GM23338 (cell line): Measurements from ENCODE around the gene CFAP100. TPM values are rescaled to one million over a fixed set of nuclear protein-coding genes. Genes with fewer than 3 reads are reported as not detected.
A peak's percentile ranks its signal among the peaks of the same experiment; 100 is the strongest.

Experiments
- ATAC-seq: fragments of 200-7000 bp; cut with Tn5 transposase; 3 replicates; pipeline ENCODE4 v1.9.1; 2020
- DNase-seq: peaks from one replicate; pipeline ENCODE4 v3.0.0-alpha.2; 2015; ENCODE audit warnings: low spot score
- H2AFZ ChIP-seq: fragments of 200-600 bp; sonication (generic); 2 replicates; pipeline ENCODE4 v1.8.0; 2016; ENCODE audit warnings: antibody characterized with exemption, mild to moderate bottlenecking, moderate library complexity
- H3F3A ChIP-seq: fragments of 200-600 bp; sonication (generic); replicated peaks from 2 replicates; pipeline ENCODE4 v1.8.0; 2017; ENCODE audit warnings: antibody characterized with exemption, mixed run types, low read depth
- H3K27ac ChIP-seq: fragments of 200-600 bp; sonication (generic); 2 replicates; pipeline ENCODE4 v1.6.1; 2016; ENCODE audit warnings: low read depth
- H3K27me3 ChIP-seq: fragments of 200-600 bp; sonication (generic); 2 replicates; pipeline ENCODE4 v1.8.0; 2016; ENCODE audit warnings: mild to moderate bottlenecking, mixed run types, moderate library complexity; ENCODE audit not compliant: insufficient read depth
- H3K36me3 ChIP-seq: fragments of 200-600 bp; sonication (generic); 2 replicates; pipeline ENCODE4 v1.8.0; 2016; ENCODE audit warnings: mild to moderate bottlenecking; ENCODE audit not compliant: insufficient read depth
- H3K4me1 ChIP-seq: fragments of 200-600 bp; sonication (generic); 2 replicates; pipeline ENCODE4 v1.8.0; 2016; ENCODE audit warnings: mild to moderate bottlenecking, moderate library complexity; ENCODE audit not compliant: insufficient read depth
- H3K4me2 ChIP-seq: fragments of 200-600 bp; sonication (generic); 2 replicates; pipeline ENCODE4 v1.7.1; 2017; ENCODE audit warnings: mixed run types
- H3K4me3 ChIP-seq: fragments of 200-600 bp; sonication (generic); 2 replicates; pipeline ENCODE4 v1.6.1; 2016; ENCODE audit warnings: mixed run types
- H3K79me2 ChIP-seq: fragments of 200-600 bp; sonication (generic); replicated peaks from 2 replicates; pipeline ENCODE4 v1.8.0; 2017; ENCODE audit warnings: mild to moderate bottlenecking; ENCODE audit not compliant: insufficient read depth
- H3K9me2 ChIP-seq: fragments of 200-600 bp; sonication (generic); 2 replicates; pipeline ENCODE4 v1.8.0; 2017; ENCODE audit not compliant: insufficient read depth
- H4K20me1 ChIP-seq: fragments of 200-600 bp; sonication (generic); replicated peaks from 2 replicates; pipeline ENCODE4 v1.8.0; 2017; ENCODE audit warnings: mild to moderate bottlenecking; ENCODE audit not compliant: insufficient read depth
- H3K27ac Mint-ChIP-seq: 2 replicates; pipeline ENCODE4 v1.8.0; 2020; ENCODE audit warnings: inconsistent platforms, mild to moderate bottlenecking, moderate library complexity, mixed read lengths
- H3K27me3 Mint-ChIP-seq: 3 replicates; pipeline ENCODE4 v1.8.0; 2022; ENCODE audit warnings: low read depth, mild to moderate bottlenecking, moderate library complexity, mixed read lengths, inconsistent platforms; ENCODE audit not compliant: insufficient read depth, poor library complexity
- H3K36me3 Mint-ChIP-seq: 3 replicates; pipeline ENCODE4 v1.8.0; 2021; ENCODE audit warnings: low read depth, mild to moderate bottlenecking, inconsistent platforms, moderate library complexity, mixed read lengths
- H3K4me1 Mint-ChIP-seq: 3 replicates; pipeline ENCODE4 v1.8.0; 2020; ENCODE audit warnings: mild to moderate bottlenecking, inconsistent platforms, mixed read lengths
- H3K4me3 Mint-ChIP-seq: 3 replicates; pipeline ENCODE4 v1.8.0; 2021; ENCODE audit warnings: moderate library complexity, mild to moderate bottlenecking, inconsistent platforms, mixed read lengths
- H3K9me3 Mint-ChIP-seq: 3 replicates; pipeline ENCODE4 v1.8.0; 2020; ENCODE audit warnings: moderate library complexity, mild to moderate bottlenecking, inconsistent platforms, mixed read lengths
- CREB1 ChIP-seq: fragments of 250-450 bp; sonication (Bioruptor Pico); IDR thresholded peaks from 2 replicates; pipeline ENCODE4 v1.5.0; 2020; ENCODE audit warnings: low read depth, mild to moderate bottlenecking, moderate library complexity
- CTCF ChIP-seq, 2 experiments: fragments of 200-600 bp in 1 of 2; sonication (generic) in 1 of 2; conservative IDR thresholded peaks; 2 replicates each; pipeline versions ENCODE4 v1.5.1 to v1.6.1; 2016 to 2017; ENCODE audit warnings: antibody characterized with exemption in 2 of 2, low read depth in 2 of 2, mild to moderate bottlenecking in 2 of 2, moderate library complexity in 1 of 2
- EZH2phosphoT487 ChIP-seq: fragments of 200-600 bp; sonication (generic); IDR thresholded peaks from one replicate; pipeline ENCODE4 v1.8.1; 2018; ENCODE audit warnings: antibody characterized with exemption; ENCODE audit not compliant: unreplicated experiment
- JUNB ChIP-seq: IDR thresholded peaks from one replicate; pipeline ENCODE4 v1.6.1; 2016; ENCODE audit warnings: antibody characterized with exemption; ENCODE audit not compliant: unreplicated experiment
- NANOG ChIP-seq: IDR thresholded peaks from 2 replicates; pipeline ENCODE4 v1.6.1; 2016; ENCODE audit warnings: antibody characterized with exemption, borderline replicate concordance
- POLR2AphosphoS5 ChIP-seq: IDR thresholded peaks from 2 replicates; pipeline ENCODE4 v1.6.1; 2016; ENCODE audit warnings: antibody characterized with exemption, low read depth
- REST ChIP-seq: IDR thresholded peaks from one replicate; pipeline ENCODE4 v1.6.1; 2018; ENCODE audit warnings: antibody characterized with exemption; ENCODE audit not compliant: unreplicated experiment
- ZNF114 ChIP-seq: fragments of 250-450 bp; sonication (Bioruptor Pico); IDR thresholded peaks from 2 replicates; pipeline ENCODE4 v1.5.0; 2020; ENCODE audit warnings: mild to moderate bottlenecking, moderate library complexity
- ZNF462 ChIP-seq: fragments of 250-450 bp; sonication (Bioruptor Pico); IDR thresholded peaks from 2 replicates; pipeline ENCODE4 v1.5.0; 2020; ENCODE audit warnings: mild to moderate bottlenecking, moderate library complexity
- polyA plus RNA-seq: library from polyadenylated mRNA; unstranded; fragments of >200 nt; fragmentation: Nextera tagmentation; extraction: Ambion mirVana; gene quantifications from 2 replicates; pipeline ENCODE4 v1.2.1, GENCODE V29; 2016
- total RNA-seq: library from RNA; depleted of rRNA; stranded (reverse); fragments of >200 nt; shearing (Covaris generic); gene quantifications from 2 replicates; pipeline ENCODE4 v1.2.3, GENCODE V29; 2014
- TF ChIP-seq, protein P1 (sequence below): IDR thresholded peaks from 2 replicates; pipeline ENCODE4 v1.6.1; 2016; ENCODE audit warnings: antibody characterized with exemption

Gene CFAP100
- total and polyA plus RNA-seq, 2 experiments from 2014 or later: 0.07 TPM; not detected in 1

GRCh38 chr3:126364731-126365301 is 29.9 kb upstream of the CFAP100 start:
- H3K36me3 Mint-ChIP-seq: no peaks in the 10 kb centered on the region
- TF ChIP-seq EZH2phosphoT487 (no peak), CTCF (conservative IDR thresholded peaks at IDR 0.05; ENCODE audit: low read depth in 2 of 2) (no peak), POLR2AphosphoS5 (no peak), NANOG (no peak), CREB1 (CRISPR knock-in tag) (no peak), ZNF114 (CRISPR knock-in tag) (no peak), ZNF462 (CRISPR knock-in tag) (no peak), JUNB (no peak), REST (no peak)
- TF ChIP-seq, protein P1, sequence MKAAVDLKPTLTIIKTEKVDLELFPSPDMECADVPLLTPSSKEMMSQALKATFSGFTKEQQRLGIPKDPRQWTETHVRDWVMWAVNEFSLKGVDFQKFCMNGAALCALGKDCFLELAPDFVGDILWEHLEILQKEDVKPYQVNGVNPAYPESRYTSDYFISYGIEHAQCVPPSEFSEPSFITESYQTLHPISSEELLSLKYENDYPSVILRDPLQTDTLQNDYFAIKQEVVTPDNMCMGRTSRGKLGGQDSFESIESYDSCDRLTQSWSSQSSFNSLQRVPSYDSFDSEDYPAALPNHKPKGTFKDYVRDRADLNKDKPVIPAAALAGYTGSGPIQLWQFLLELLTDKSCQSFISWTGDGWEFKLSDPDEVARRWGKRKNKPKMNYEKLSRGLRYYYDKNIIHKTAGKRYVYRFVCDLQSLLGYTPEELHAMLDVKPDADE: no peak
- ATAC-seq (peak; percentile 16), DNase-seq (no peak)
- no peak overlapping the region for H3K4me3 Mint-ChIP-seq
- no peak overlapping the region for H2AFZ ChIP-seq
- peaks cover 29% of the 10 kb centered on the region for H3K4me1 Mint-ChIP-seq
- no peaks in the 10 kb centered on the region for H3K79me2 ChIP-seq
- H3K27me3 Mint-ChIP-seq: peaks cover 10% of the 10 kb centered on the region
- peaks cover under 1% of the 10 kb centered on the region for H3K27me3 ChIP-seq
- no peaks in the 10 kb centered on the region for H3F3A ChIP-seq
- H3K4me3 ChIP-seq: no peak overlapping the region
- no peaks in the 10 kb centered on the region for H3K36me3 ChIP-seq
- no peak overlapping the region for H3K27ac ChIP-seq
- no peaks in the 10 kb centered on the region for H4K20me1 ChIP-seq
- H3K4me1 ChIP-seq: peaks cover 11% of the 10 kb centered on the region
- H3K9me2 ChIP-seq: no peaks in the 10 kb centered on the region
- H3K9me3 Mint-ChIP-seq: no peaks in the 10 kb centered on the region
- no peak overlapping the region for H3K27ac Mint-ChIP-seq
- no peak overlapping the region for H3K4me2 ChIP-seq
